Tibial nerve (tissue), 3 donors: ENCODE results near the gene TMEM219.

ENCODE experiments used
- POLR2A ChIP-seq, 2 donors: fragments of 450-650 bp; IDR thresholded peaks; one replicate each; pipeline ENCODE4 v1.6.1; 2017; ENCODE audit warnings: antibody characterized with exemption in 2 of 2, mild to moderate bottlenecking in 2 of 2, moderate library complexity in 2 of 2
- TF ChIP-seq, protein P1 (sequence below), 5 experiments: fragments of 200-600 bp in 3 of 5; fragments of 450-650 bp in 2 of 5; sonication (generic) in 3 of 5; IDR thresholded peaks; one replicate each; pipeline ENCODE4 v1.5.1; 2016 to 2019; ENCODE audit warnings: antibody characterized with exemption in 5 of 5, mild to moderate bottlenecking in 3 of 5, moderate library complexity in 2 of 5

- TF ChIP-seq, protein P1, sequence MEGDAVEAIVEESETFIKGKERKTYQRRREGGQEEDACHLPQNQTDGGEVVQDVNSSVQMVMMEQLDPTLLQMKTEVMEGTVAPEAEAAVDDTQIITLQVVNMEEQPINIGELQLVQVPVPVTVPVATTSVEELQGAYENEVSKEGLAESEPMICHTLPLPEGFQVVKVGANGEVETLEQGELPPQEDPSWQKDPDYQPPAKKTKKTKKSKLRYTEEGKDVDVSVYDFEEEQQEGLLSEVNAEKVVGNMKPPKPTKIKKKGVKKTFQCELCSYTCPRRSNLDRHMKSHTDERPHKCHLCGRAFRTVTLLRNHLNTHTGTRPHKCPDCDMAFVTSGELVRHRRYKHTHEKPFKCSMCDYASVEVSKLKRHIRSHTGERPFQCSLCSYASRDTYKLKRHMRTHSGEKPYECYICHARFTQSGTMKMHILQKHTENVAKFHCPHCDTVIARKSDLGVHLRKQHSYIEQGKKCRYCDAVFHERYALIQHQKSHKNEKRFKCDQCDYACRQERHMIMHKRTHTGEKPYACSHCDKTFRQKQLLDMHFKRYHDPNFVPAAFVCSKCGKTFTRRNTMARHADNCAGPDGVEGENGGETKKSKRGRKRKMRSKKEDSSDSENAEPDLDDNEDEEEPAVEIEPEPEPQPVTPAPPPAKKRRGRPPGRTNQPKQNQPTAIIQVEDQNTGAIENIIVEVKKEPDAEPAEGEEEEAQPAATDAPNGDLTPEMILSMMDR (IDR thresholded peaks at IDR 0.05) = no peak
- no peak for TF ChIP-seq POLR2A (IDR thresholded peaks at IDR 0.05)
Observed at GRCh38 chr16:29999605-30000004, 37.7 kb downstream of the TMEM219 start.
